HG03378 (cell line): ENCODE measurements around the gene ABLIM1.

ENCODE experiments used
- ATAC-seq: cut with Tn5 transposase; IDR thresholded peaks from one replicate; pipeline ENCODE4 v1.9.1; 2021; ENCODE audit warnings: mild to moderate bottlenecking, moderate library complexity; ENCODE audit not compliant: unreplicated experiment

Gene ABLIM1

DNA sequence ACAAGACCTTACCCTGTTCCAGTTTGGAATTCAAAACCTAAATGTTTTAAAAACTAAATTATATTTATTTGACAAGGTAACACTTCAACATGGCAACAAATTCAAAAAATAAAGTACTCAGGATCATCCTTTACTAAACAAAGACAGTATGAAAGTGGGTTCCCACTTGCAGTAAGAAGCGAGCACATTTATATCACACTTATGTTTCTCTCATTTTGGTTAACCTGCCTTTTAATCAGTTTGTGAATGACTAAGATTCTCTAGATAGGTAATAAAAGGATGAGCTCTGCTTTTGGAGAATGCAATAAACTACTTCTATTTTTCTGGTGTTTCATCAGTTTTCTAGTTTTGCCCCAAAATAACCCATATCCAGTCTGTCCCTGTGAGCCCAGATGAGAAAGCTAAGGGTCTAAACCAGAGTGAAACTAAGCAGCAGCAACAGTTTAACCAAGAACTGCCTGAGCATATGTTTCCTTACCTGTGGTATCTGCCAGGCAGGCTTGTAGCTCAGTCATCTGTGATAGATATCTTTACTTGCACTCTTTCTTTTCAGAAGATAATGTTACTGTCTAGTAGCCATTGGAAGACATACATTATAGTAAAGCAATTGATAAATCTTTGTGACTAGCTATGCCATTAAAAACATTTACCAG, 64.1 kb downstream of the ABLIM1 start:
- no peak for ATAC-seq

DNA sequence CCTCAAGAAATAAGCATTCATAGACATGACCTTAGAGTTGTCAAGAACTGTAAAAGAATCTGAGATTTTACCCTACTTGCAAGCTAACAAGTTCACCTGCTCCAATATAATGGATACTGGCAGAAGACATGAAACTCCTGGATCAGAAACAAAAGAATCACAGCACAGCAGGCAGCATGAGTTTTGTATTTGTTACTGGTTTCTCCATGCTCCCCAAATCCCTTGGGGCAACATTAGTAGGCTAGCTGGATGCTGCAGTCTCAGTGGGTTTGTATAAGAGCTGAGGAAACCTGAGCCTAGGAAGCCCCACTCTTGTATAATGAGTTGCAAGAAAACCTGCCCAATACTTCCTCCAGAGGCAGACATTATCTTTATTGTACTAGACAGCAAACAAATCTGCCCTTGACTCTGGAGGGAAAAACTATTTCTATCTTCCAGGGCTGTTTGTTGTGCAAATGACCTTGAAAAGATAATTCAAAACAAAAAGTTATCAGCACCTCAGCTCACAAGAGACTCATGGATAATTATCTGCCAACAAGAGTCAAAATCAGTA, 64.8 kb downstream of the ABLIM1 start:
- ATAC-seq = no peak

DNA sequence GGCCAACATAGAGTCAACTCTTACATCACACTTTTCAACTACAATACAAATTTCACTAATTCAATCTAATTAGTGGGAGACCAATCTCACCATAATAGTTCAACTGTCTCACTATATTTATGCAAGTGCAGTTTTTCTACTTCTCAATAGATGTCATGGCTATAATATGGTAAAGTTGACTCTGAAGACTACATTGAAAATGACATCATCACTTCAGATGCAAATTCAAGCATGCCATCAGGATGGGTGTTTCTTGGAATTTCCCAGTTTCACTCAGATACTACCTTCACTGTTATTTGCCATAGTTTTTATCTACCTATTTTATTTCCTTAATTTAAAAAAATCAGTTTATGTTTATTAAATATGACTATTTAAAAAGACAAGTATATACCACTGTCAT, 67.1 kb downstream of the ABLIM1 start:
- ATAC-seq = no peak

DNA sequence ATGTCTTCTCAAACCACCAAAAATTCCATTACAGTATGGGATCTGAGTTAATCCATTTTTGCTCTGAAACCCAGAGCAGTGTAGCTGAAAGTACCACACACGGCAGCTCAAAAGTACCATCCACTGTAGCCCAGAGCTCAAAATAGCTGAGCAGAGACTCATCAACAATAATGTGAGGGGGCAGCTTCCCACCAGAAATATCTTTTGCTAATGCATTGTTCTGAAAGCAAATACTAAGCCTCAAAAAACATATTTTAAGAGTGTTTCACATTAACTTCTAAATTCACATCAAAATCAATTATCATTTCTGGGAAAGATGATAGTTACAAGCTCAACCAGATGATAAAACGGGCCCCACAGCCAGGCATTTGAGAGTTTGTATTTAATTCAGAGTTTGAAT, 73.7 kb downstream of the ABLIM1 start:
- no peak for ATAC-seq

DNA sequence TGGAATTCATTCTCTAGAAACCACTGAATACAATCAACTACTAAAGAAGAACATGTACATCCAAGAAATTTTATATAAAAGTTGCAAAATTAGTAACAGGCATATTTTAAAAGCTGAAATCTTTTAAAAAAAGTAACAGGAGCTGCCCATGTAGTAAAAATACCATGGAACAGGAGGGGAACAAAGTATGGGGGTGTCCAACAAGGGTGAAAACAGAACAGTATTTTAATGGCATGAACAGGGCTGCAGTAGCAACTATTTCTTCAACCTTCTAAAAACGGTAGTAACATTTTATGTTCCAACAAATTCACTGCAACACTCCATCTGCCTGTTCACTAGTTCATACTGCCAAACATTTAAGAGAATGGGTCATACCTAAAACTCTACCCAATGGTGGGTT, 77.0 kb downstream of the ABLIM1 start:
- no peak for ATAC-seq

DNA sequence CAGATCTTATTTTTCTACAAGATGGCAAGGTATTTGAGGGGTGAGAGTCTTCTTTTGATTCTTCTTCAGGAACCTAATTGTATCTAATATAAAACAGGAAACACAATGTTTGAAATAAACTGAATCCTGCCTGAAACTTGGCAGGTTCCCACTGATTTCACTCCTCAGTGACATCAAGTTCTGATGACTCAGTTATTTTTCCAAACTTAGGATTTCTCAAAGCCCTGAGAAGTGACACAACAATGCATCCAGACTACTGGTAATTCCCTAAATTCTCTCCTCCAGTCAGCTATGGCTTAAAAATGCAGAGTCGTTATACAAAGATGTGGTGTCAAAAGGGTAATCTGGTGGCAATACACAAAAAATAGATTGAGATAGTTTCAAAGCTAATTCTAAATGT, 80.9 kb downstream of the ABLIM1 start:
- no peak for ATAC-seq

DNA sequence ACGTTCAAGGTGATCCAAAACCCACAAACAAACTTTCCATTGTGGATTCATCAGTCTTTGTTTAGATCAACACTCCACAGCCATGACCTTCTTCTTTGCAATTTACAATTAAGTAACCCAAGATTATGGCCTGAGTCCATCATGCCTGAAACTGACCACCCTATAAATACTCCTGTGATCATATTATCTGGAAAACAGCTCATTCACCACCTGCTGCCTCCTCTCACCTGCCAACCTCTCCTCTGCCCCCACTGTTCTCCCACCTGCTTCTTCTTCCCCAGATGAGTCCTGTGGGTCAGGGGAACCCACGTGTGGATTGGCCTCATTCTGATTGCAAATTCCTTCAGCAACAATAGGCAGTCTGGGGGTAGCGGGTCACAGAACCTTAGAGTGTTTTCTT, 81.4 kb downstream of the ABLIM1 start:
- no peak for ATAC-seq

DNA sequence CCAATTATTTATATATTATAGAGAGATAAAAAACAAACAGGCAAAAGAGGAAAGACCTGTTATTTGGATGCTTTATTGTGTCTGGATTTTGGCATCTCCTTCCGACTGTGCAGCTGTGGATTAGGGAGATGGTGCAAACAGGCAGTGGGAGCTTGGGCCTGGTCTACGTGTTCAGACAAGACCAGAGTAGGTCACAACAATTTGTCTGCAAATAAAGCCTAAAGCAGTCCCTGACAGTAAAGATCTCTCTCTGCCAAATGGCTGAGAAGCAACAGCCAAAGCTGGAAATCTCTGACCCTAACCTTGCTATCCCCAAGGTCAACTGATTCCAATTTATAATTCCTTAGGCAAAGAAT, 82.0 kb downstream of the ABLIM1 start:
- no peak for ATAC-seq

DNA sequence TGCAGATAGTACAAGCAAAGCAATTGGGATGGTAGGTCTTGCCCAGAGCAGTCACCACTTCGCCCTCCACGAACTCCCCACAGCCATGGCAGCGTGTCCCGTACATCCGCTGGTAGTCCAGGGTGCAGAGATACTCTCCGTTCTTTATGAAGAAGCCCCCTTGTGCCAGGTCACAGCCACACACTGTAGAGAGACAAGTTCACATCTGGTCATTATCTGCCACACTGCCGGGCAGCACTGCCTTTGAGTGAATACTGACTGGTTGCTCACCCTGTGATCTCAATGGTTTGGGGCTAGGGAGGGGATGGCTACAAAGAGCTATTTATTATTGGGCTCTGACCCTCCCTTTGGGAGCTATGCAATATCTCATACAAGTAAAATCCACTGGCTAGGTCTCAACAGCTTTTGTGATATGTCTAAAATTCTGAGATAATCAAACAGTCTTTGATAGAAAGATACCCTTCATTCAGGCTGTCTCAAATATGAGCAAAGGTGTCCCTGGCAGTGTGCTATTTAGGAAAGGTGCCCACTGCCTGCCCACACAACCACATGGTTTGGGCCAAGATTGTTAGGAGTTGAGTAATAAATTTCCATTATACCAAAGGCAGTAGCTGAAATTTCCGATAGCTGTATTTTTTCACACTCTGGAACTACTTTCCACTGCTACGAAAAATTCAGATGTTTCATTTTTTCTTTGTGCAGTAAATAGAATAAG, 82.5 kb downstream of the ABLIM1 start:
- no peak for ATAC-seq

DNA sequence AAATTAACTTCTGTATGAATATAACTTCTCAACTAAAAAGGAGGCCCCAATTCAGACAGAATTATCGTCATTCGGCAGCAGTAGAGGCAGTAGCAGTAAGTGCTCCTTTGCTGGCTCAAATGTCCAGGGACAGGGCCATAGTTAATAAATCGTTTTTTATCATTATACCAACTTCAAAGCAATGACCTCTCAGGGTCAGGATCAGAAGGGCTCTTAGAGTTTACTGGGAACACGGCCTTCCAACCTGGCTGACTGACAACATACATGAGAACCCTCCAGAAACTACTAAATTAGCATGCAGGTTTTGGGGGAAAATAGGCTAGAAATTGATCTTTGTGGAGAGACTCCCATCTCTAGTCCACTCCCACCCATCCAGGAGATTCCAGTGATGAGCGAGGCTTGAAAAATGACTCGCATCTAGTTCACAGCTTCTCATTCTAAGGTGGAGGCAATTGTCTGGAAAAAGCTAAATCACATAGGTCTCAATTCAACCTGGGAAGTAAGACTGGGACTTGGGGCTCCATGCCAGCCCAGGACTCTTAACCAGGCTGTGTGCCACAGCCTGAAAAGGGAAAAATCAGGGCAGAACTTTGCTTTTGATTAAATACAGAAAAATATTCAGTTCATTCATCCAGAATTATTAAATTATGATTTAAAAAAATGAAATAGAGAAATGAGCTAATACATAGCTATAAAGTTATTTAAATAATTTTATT, 84.6 kb downstream of the ABLIM1 start:
- ATAC-seq = no peak

DNA sequence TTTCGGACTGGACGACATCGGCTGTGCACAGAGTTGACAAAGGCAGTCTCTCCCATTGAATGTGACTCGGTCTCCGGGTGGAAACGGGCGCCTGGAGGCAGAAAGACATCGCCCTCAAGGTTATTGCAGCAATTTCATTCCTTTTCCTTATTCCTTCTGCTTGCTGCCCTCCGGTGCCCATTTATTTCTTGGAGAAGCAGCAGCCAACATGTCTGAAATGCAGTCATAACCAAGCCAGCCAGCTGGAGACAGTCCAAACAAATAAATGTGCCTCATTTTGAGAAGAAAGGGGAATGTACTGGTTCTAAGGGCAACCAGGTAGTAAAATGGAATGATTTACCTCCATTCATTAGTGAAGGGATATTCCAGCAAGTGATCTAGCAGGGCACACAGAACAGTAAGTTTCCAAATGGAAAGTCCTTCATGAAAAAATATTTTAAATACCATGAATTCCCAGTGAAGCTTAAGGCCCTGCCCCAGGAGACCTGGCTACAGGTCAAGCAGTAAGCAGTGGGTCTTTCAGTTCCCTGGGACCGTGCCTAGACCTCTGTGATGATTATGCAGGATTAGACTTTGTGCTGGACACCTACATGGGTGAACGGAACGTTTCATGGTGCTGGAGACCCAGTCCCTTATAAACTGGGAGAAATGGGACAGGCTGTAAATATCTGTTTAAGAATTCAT, 86.6 kb downstream of the ABLIM1 start:
- no peak for ATAC-seq

DNA sequence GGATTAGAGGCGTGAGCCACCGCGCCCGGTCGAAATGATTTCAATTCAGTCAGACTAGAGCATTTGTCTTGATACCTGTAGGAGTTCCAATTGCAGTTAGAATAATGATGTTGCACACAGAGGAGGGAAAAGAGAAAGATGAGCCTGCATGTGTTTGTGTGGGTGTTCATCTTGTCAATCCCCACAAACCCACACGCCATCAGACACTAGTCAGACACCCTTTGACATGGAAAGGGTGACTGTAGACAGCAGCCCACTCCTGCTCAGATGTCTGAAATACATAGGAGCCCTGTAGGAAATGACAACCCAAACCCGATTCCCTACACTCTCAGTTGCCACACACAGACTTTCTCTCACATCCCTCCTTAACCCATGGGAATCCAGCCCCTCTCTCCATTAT, 92.0 kb downstream of the ABLIM1 start:
- no peak for ATAC-seq

DNA sequence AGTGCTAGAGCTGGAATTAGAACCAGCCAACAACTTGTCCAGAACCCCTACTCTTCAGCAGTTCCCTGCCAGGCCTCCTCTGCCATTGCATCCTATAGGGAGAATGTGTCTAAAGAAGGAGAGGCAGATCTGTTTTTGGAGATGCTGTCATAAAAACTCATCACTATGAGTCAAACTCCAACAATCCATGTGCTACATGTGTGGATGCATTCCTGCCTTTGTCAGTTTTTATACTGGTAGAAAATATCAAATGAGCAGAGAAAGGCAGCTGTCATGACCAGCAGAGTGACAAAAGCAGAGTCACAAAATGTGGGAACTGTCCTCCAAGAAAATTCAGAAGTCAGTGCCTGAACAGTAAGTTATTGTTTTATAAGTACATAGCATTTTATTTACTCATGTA, 93.0 kb downstream of the ABLIM1 start:
- no peak for ATAC-seq

DNA sequence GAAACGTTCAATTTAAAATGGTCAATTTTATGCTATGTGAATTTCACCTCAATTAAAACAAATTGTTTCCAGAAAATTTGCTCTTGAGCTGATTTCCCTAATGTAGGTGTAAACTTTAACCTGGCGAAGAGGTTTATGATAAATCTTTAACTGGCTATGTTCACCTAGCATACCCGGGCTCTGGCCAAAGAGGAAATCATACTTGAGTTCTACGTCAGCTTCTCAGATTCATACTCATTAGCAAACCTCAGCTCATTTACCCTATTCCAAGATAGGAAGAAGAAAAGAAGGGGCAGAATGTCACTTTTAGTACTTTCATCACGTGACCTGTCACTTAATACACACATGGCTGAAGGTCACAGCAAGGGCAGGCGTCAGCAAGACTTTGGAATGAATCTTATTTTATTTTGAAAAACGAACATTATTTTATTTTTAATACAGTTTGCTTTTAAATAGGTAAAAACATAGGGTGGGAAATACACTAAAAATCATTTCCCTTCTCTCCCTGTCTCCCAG, 97.0 kb downstream of the ABLIM1 start:
- ATAC-seq = no peak

DNA sequence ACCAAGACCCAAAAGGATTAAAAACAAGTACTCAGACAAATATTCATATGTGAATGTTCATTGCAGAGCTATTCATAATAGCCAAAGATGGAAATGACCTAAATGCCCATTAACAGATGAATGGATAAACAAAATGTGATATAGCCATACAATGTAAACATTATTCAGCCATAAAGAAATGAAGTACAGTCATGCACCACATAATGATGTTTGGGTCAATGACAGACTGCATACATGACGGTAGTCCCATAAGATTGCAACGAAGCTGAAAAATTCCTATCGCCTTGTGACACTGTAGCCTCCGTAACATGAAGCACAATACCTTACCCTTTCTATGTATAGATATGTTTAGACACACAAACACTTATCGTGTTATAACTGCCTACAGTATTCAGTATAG, 97.9 kb downstream of the ABLIM1 start:
- ATAC-seq = no peak

DNA sequence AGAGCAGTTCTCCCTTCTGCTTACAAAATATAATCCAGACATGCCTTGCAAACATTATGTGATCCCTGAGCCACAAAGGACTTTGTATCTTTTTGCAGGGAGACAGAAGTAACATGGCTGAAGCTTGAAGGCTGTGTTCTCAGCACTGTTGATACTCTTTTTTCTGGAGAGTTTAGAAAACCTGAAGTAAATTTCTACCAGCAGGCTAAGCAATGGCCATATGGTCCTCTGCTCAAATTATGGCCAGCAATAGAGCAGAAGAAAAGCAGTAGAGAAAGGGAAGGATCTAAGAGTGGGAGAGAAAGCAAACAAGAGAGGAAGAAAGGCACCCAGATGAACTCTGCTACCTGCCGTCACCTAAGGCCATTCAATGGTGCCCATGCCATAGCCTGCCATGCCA, 98.4 kb downstream of the ABLIM1 start:
- no peak for ATAC-seq

DNA sequence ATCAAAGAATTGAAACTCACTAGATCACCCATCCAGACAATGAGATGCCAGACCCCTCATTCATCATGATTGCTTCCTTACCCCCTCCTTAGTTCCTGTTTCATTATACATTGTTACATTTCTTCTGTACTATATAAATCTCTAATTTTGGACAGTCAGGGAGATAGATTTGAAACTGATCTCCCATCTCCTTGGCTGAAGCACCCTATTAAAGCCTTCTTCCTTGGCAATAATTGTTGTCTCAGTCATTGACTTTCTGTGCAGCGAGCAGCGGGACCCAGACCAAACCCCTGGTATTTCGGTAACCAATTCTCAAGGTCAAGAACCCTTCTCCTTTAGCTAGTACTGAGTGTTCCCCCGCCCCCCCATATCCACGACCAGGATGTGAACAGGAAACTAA, 100.2 kb downstream of the ABLIM1 start:
- ATAC-seq = no peak

DNA sequence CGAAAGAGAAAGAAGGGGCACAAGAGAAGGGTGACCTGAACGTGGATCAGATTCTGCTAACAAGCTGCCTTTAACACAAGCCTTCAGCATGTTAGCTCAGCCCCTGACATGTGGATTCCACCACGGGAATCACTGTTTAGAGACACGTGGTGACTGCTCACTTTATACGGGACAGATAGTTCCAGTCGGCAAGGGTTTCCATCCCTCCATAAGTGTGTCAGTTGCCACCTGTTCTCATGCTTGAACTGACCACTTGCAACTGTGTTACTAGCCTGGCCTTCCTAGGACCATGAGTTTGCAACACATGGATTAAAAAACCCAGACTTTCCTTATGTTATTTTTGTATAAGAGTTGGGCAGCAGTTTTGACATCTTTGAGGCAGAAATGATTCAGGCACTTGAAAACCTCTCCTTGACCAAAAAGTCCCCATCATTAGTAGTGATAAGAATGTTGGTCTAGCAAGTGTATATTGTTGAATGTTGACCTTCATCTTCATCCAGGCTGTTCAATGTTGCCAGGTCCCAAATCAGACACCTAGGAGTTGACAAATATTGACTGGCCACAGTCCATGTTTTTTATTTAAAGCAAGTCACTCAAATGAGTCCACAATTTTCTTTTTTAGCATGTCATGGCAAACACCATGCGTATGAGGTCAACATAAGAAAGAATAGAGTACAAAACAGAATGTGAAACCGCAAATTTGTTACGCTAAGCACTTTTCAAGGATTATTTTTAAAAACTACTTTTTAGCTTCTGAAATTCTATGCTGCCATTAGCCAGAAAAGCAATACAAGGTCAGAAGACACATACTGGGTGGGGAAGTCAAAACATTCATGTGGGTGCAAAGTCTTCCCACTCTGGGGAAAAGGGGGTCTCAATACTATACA, 101.6 kb downstream of the ABLIM1 start:
- ATAC-seq = no peak

DNA sequence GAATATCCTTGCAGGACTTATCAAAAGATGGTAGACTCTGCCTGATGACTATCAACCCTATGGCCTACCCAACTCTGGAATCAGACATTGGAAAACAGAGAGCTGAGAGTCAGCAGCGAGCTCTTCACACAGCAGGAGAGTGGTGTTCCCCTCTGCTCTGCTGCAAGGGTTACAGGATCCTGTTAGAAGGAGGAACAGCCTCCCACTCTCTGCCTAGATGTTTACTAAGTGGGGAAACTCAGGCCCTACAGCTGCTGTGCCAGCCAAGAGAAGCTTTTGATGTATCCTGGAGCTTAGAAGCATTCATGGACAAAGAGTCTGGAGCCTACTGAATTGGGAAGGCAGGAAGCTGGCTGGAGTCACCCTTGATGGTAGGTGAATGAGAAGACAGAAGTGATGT, 104.6 kb downstream of the ABLIM1 start:
- no peak for ATAC-seq

DNA sequence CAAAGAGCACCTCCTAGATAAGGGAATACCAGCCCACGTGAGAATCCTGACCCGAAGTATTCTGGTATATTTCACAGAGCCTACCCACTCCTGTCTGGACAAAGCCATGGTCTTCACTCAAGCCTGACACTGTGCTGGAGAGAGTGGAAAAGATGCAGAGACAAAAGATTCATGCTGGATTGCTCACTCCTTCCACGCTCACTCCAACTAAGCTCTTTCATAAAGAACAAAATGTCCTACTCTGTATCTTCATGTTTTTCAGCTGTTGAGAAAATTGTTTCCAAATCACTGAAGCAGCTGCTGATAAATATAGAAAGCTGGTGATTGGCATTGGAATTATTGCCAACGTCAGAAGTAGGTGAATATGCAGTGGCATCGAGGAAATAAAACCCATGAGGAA, 106.0 kb downstream of the ABLIM1 start:
- no peak for ATAC-seq
